ENCODE results near the gene TMPRSS2.

The TMPRSS2 gene

GRCh38 chr21:41480086-41480690 is 27.8 kb downstream of the TMPRSS2 start:
- no peak for DNase-seq

- DNase-seq: no peak
These were observed 28.3 kb downstream of the TMPRSS2 start for GRCh38 chr21:41479686-41480085.

GRCh38 chr21:41478319-41479177 is 29.4 kb downstream of the TMPRSS2 start:
- no peak for DNase-seq

GRCh38 chr21:41477641-41478318 is 30.2 kb downstream of the TMPRSS2 start:
- no peak for DNase-seq

GRCh38 chr21:41475714-41476420 is 32.1 kb downstream of the TMPRSS2 start:
- DNase-seq: no peak

GRCh38 chr21:41472753-41473548 is 35.0 kb downstream of the TMPRSS2 start:
- DNase-seq: no peak

GRCh38 chr21:41470054-41470453 is 37.9 kb downstream of the TMPRSS2 start:
- DNase-seq: no peak

GRCh38 chr21:41466024-41466820 is 41.7 kb downstream of the TMPRSS2 start:
- no peak for DNase-seq

- DNase-seq: no peak
These were observed 42.7 kb downstream of the TMPRSS2 start for GRCh38 chr21:41465176-41465781.

- DNase-seq: peak; percentile 14 to 60 (median 30)
These were observed 47.1 kb downstream of the TMPRSS2 start for GRCh38 chr21:41460578-41461527.

GRCh38 chr21:41459884-41460534 is 47.9 kb downstream of the TMPRSS2 start:
- no peak for DNase-seq

GRCh38 chr21:41458559-41458958 is 49.4 kb downstream of the TMPRSS2 start:
- DNase-seq: no peak

- DNase-seq: no peak
These were observed 49.8 kb downstream of the TMPRSS2 start for GRCh38 chr21:41458121-41458520.

GRCh38 chr21:41453761-41454160 is 54.2 kb downstream of the TMPRSS2 start:
- DNase-seq: no peak

- no peak for DNase-seq
These were observed 54.8 kb downstream of the TMPRSS2 start for GRCh38 chr21:41453198-41453597.

- no peak for DNase-seq
These were observed 55.9 kb downstream of the TMPRSS2 start for GRCh38 chr21:41451753-41452676.

GRCh38 chr21:41449613-41450012 is 58.3 kb downstream of the TMPRSS2 start:
- no peak for DNase-seq

- DNase-seq: no peak
These were observed 60.6 kb downstream of the TMPRSS2 start for GRCh38 chr21:41447356-41447755.
